Measurements from ENCODE around the gene ZCCHC4.
"Not testable (repeated sequence)": the region's sequence is repeated elsewhere in the genome, so short reads cannot be mapped to it uniquely, and the experiment has no call there.

The ZCCHC4 gene

GRCh38 chr4:25368315-25368714, 55.7 kb downstream of the ZCCHC4 start:
- Histone ChIP-seq H3K4me1 (ENCODE audit: control insufficient read depth, insufficient read depth, low read length) (no peaks in the 10 kb centered on the region; the same call in 1 of the 2 replicates), H3K9me3 (ENCODE audit: control insufficient read depth, insufficient read depth, low read depth, low read length) (no peaks in the 10 kb centered on the region), H3K27ac (ENCODE audit: extremely low read depth, low read depth, low read length) (no peak overlapping the region), H3K4me3 (ENCODE audit: low read depth, low read length) (no peak overlapping the region), H3K36me3 (ENCODE audit: control insufficient read depth in 2 of 2, insufficient read depth in 1 of 2, low read length in 2 of 2) (peaks cover 0 to 9% of the 10 kb centered on the region in 2 experiments; a peak in 1 of 3 replicates)
- peak; percentile 51; the same call in 1 of the 2 replicates for TF ChIP-seq FEZF1 (tag by site-specific recombination; IDR thresholded peaks at IDR 0.05)
- no peak for TF ChIP-seq ZFP41 (tag by site-specific recombination; IDR thresholded peaks at IDR 0.05; ENCODE audit: borderline replicate concordance)
- TF ChIP-seq ZNF792 (tag by site-specific recombination; IDR thresholded peaks at IDR 0.05): no peak
- TF ChIP-seq ZNF394 (tag by site-specific recombination; IDR thresholded peaks at IDR 0.05; ENCODE audit: borderline replicate concordance): no peak
- CTCF ChIA-PET: interaction anchor here (0.7 to 5.0 kb wide), 6 partner anchors 10 to 193 kb away, joined by 3 to 25 read pairs (median 6); partner anchors contain the start of gene ZCCHC4
- POLR2A ChIA-PET: no interaction called here

GRCh38 chr4:25370242-25370641, 57.7 kb downstream of the ZCCHC4 start:
- CTCF ChIA-PET: interaction anchor here (0.6 kb wide), 1 partner anchor 435 kb away, joined by 3 read pairs; no protein-coding TSS in a partner anchor
- Histone ChIP-seq H3K36me3 (ENCODE audit: control insufficient read depth in 2 of 2, insufficient read depth in 1 of 2, low read length in 2 of 2) (peaks cover 0 to 1% of the 10 kb centered on the region in 2 experiments; a peak in 1 of 3 replicates), H3K4me1 (ENCODE audit: control insufficient read depth, insufficient read depth, low read length) (peaks cover 3% of the 10 kb centered on the region; the same call in 1 of the 2 replicates), H3K27ac (ENCODE audit: extremely low read depth, low read depth, low read length) (no peak overlapping the region), H3K9me3 (ENCODE audit: control insufficient read depth, insufficient read depth, low read depth, low read length) (no peaks in the 10 kb centered on the region), H3K4me3 (ENCODE audit: low read depth, low read length) (no peak overlapping the region)
- POLR2A ChIA-PET: no interaction called here
- no peak for TF ChIP-seq SALL2 (tag by site-specific recombination; IDR thresholded peaks at IDR 0.05; ENCODE audit: borderline replicate concordance)
- no peak for TF ChIP-seq YY2 (tag by site-specific recombination; IDR thresholded peaks at IDR 0.05)
- no peak for TF ChIP-seq ZNF521 (tag by site-specific recombination; IDR thresholded peaks at IDR 0.05)
- TF ChIP-seq ZBTB44 (tag by site-specific recombination; IDR thresholded peaks at IDR 0.05): no peak
- TF ChIP-seq ZNF214 (tag by site-specific recombination; IDR thresholded peaks at IDR 0.05; ENCODE audit: borderline replicate concordance): no peak
- TF ChIP-seq ZNF133 (tag by site-specific recombination; IDR thresholded peaks at IDR 0.05): no peak
- no peak for TF ChIP-seq INSM2 (tag by site-specific recombination; IDR thresholded peaks at IDR 0.05)
- TF ChIP-seq ZNF555 (tag by site-specific recombination; conservative IDR thresholded peaks at IDR 0.05): no peak
- no peak for TF ChIP-seq ZNF626 (tag by site-specific recombination; IDR thresholded peaks at IDR 0.05)
- no peak for TF ChIP-seq ELK4 (IDR thresholded peaks at IDR 0.05; ENCODE audit: borderline replicate concordance, low read depth, low read length)
- TF ChIP-seq TCF7L2 (IDR thresholded peaks at IDR 0.05; ENCODE audit: borderline replicate concordance, low read depth, low read length): no peak
- TF ChIP-seq GFI1B (tag by site-specific recombination; IDR thresholded peaks at IDR 0.05): no peak
- TF ChIP-seq ZNF311 (tag by site-specific recombination; IDR thresholded peaks at IDR 0.05; ENCODE audit: borderline replicate concordance): no peak
- TF ChIP-seq ZNF830 (tag by site-specific recombination; IDR thresholded peaks at IDR 0.05; ENCODE audit: low read depth): no peak
- TF ChIP-seq SCRT2 (tag by site-specific recombination; IDR thresholded peaks at IDR 0.05): no peak
- TF ChIP-seq ZBTB1 (tag by site-specific recombination; IDR thresholded peaks at IDR 0.05): no peak
- no peak for TF ChIP-seq OVOL3 (tag by site-specific recombination; IDR thresholded peaks at IDR 0.05)
- TF ChIP-seq OSR2 (tag by site-specific recombination; IDR thresholded peaks at IDR 0.05): no peak
- no peak for TF ChIP-seq ZNF701 (tag by site-specific recombination; IDR thresholded peaks at IDR 0.05)
- no peak for TF ChIP-seq ZNF549 (tag by site-specific recombination; IDR thresholded peaks at IDR 0.05)

GRCh38 chr4:25372549-25372948, 60.0 kb downstream of the ZCCHC4 start:
- H3K27ac ChIP-seq (ENCODE audit: extremely low read depth, low read depth, low read length); POLR2A ChIA-PET; H3K4me3 ChIP-seq (ENCODE audit: low read depth, low read length); H3K36me3 ChIP-seq (ENCODE audit: control insufficient read depth in 2 of 2, insufficient read depth in 1 of 2, low read length in 2 of 2); CTCF ChIA-PET; H3K9me3 ChIP-seq (ENCODE audit: control insufficient read depth, insufficient read depth, low read depth, low read length); H3K4me1 ChIP-seq (ENCODE audit: control insufficient read depth, insufficient read depth, low read length): not testable (repeated sequence)
